ENCODE results near the gene ZBED5. TPM values are rescaled to one million over a fixed set of nuclear protein-coding genes. Genes with fewer than 3 reads are reported as not detected.
A peak's percentile ranks its signal among the peaks of the same experiment; 100 is the strongest.

Gene ZBED5
- total and polyA plus RNA-seq, 8 donors = 37.4 to 124 (median 116) TPM

DNA sequence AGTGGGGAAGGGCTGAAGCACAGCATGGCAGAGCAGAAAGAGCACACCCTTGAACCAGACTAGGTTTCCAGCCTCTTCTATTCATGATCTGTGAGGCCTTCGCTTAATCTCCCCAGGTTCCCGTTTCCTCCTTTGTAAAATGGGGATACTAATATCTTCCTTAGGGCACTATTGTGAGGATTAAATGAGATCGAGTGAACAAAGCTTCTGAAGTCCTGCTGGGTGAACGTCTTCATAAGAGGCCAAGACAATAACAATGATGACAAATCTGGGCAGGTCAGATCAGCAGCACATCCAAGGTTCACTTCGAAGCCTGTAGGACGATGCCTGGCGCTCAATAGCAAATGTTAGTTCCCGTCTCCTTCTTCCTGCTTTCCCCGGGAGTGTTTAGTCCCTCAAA, 38.6 kb upstream of the ZBED5 start:
- intact Hi-C loops (cut with DNase I) = no loop called here
- TF ChIP-seq, protein P1, sequence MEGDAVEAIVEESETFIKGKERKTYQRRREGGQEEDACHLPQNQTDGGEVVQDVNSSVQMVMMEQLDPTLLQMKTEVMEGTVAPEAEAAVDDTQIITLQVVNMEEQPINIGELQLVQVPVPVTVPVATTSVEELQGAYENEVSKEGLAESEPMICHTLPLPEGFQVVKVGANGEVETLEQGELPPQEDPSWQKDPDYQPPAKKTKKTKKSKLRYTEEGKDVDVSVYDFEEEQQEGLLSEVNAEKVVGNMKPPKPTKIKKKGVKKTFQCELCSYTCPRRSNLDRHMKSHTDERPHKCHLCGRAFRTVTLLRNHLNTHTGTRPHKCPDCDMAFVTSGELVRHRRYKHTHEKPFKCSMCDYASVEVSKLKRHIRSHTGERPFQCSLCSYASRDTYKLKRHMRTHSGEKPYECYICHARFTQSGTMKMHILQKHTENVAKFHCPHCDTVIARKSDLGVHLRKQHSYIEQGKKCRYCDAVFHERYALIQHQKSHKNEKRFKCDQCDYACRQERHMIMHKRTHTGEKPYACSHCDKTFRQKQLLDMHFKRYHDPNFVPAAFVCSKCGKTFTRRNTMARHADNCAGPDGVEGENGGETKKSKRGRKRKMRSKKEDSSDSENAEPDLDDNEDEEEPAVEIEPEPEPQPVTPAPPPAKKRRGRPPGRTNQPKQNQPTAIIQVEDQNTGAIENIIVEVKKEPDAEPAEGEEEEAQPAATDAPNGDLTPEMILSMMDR (IDR thresholded peaks at IDR 0.05) = no peak
- Histone ChIP-seq H3K36me3 (no peaks in the 10 kb centered on the region), H3K27me3 (no peaks in the 10 kb centered on the region), H3K4me3 (no peak overlapping the region), H3K4me1 (peaks cover 19 to 39% of the 10 kb centered on the region in 2 donors), H3K9me3 (no peaks in the 10 kb centered on the region), H3K27ac (no peak overlapping the region)
- ATAC-seq = no peak
- no peak for DNase-seq

DNA sequence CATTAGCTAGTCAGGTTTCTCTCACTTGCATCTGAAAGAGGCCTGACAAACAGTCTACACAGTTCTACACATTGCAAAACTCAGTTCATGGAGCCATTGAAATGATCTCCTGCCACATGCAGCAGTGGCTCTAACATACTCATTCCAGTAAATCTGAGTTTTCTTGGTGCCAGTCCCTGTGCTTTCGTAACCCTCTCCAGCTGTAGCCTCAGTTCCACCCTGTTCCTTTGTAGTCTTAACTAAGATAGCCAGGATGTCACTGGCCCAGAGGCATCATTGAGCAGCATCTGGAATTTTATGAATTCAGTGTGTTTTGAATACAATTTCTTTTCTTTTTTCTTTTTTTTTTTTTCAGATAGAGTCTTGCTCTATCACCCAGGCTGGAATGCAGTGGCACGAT, 37.4 kb upstream of the ZBED5 start:
- peaks cover 0 to 3% of the 10 kb centered on the region in 2 donors for H3K9me3 ChIP-seq
- ATAC-seq = no peak
- TF ChIP-seq, protein P1 (IDR thresholded peaks at IDR 0.05) = no peak
- no peaks in the 10 kb centered on the region for H3K27me3 ChIP-seq
- no peaks in the 10 kb centered on the region for H3K36me3 ChIP-seq
- H3K27ac ChIP-seq = no peak overlapping the region
- peaks cover 10 to 27% of the 10 kb centered on the region in 2 donors for H3K4me1 ChIP-seq
- no peak overlapping the region for H3K4me3 ChIP-seq
- no peak for DNase-seq
- intact Hi-C loops (cut with DNase I) = no loop called here

DNA sequence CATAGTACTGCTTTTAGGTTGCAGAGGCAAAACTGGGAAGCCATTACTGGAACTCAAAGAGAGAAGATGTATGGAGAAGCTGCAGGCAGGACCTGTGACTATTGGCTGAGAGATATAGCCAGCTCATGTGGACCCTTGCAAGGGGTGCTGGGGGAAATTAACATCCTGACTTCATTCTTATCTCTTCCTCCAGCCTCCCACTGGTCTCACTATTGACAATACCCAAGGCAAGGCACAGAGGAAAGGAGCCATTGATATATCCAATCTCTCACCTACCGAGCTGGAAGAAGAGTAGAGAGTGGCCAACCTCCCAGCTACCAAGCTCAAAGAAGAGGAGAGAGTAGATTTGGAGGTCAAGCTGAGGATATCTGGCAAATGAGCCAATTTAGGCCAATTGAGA, 36.8 kb upstream of the ZBED5 start:
- Histone ChIP-seq H3K36me3 (no peaks in the 10 kb centered on the region), H3K9me3 (peaks cover 0 to 6% of the 10 kb centered on the region in 2 donors), H3K4me3 (no peak overlapping the region), H3K4me1 (peaks cover 9 to 23% of the 10 kb centered on the region in 2 donors), H3K27ac (no peak overlapping the region), H3K27me3 (no peaks in the 10 kb centered on the region)
- ATAC-seq = no peak
- TF ChIP-seq, protein P1 (IDR thresholded peaks at IDR 0.05) = no peak
- DNase-seq = no peak
- intact Hi-C loops (cut with DNase I) = no loop called here

DNA sequence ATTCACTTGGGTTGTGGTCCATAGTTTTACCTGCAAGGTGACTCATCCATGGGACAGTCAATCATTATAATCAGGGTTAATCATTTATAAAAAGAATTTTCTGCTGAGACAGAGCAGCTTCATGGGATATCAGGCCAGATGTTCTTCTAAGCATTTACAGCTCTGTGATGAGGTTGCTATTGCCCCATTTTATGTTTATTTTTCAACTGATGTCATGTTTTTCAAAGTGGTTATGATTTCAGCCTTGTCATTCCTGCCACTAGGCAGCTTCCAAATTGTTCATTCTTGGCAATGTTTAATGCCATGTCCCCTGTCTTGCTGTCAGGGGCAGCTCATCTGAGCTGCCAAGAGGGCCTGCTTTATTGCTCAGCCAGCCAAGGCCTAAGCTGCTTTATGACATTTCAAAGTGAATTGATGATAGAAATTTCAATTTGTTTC, 35.9 kb upstream of the ZBED5 start:
- ATAC-seq (peak; percentile 44), DNase-seq (peak in 2 of 4 donors; percentile 74 to 88)
- TF ChIP-seq, protein P1 (IDR thresholded peaks at IDR 0.05) = no peak
- Histone ChIP-seq H3K36me3 (no peaks in the 10 kb centered on the region), H3K27ac (no peak overlapping the region), H3K4me1 (peaks cover 0 to 13% of the 10 kb centered on the region in 2 donors), H3K27me3 (no peaks in the 10 kb centered on the region), H3K9me3 (peaks cover 0 to 6% of the 10 kb centered on the region in 2 donors), H3K4me3 (no peak overlapping the region)
- intact Hi-C loops (cut with DNase I) = no loop called here

DNA sequence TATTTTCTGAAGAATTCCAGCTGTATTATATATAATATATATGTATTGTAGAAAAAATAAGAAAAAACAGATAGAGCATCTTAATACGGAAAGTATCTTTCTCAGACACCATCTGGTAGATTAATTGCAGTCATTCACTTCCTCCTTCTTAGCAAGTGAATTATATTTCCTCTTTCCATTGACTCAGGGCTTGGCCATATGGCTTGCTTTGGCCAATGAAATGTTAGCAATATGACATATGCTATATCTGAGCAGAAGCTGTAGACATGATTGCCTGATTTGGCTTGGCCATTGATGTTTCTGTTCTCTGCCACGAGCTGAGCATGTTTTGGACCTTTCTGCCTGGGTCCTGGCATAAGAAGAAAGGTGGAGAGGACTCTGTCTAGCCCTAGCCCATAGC, 34.4 kb upstream of the ZBED5 start:
- TF ChIP-seq, protein P1 (IDR thresholded peaks at IDR 0.05) = no peak
- Histone ChIP-seq H3K4me3 (no peak overlapping the region), H3K9me3 (peaks cover 0 to 6% of the 10 kb centered on the region in 2 donors), H3K27ac (no peak overlapping the region), H3K36me3 (no peaks in the 10 kb centered on the region), H3K4me1 (no peaks in the 10 kb centered on the region), H3K27me3 (no peaks in the 10 kb centered on the region)
- peak; percentile 29 for ATAC-seq
- intact Hi-C loops (cut with DNase I) = no loop called here
- no peak for DNase-seq

All from left lung (tissue), 10 donors.